Activated B cell treated with CpG ODN at 0.5 μM for 24 hours (primary cell): ENCODE measurements around the gene HEG1. TPM values are rescaled to one million over a fixed set of nuclear protein-coding genes. Genes with fewer than 3 reads are reported as not detected.

Source experiments
- ATAC-seq: fragments of 200-7000 bp; cut with Tn5 transposase; one replicate; pipeline ENCODE4 v1.10.0; 2021; ENCODE audit warnings: low read depth, mild to moderate bottlenecking, moderate library complexity
- CTCF ChIA-PET: fragments of 350-600 bp; sonication (Branson Sonifier 250); formaldehyde crosslinking; loops from one replicate; lab custom pipeline; 2021; ENCODE audit warnings: antibody characterized with exemption; lab: Charles Lee
- POLR2A ChIA-PET: fragments of 350-600 bp; sonication (Branson Sonifier 250); formaldehyde crosslinking; loops from one replicate; lab custom pipeline; 2021; ENCODE audit warnings: antibody characterized with exemption; lab: Charles Lee
- DNase-seq: peaks from one replicate; pipeline ENCODE4 v3.0.0; 2022
- H3K27ac Mint-ChIP-seq: one replicate; pipeline ENCODE4 v1.8.0; 2020; ENCODE audit warnings: mixed read lengths
- H3K27me3 Mint-ChIP-seq: one replicate; pipeline ENCODE4 v1.8.0; 2021; ENCODE audit warnings: mixed read lengths
- H3K36me3 Mint-ChIP-seq: one replicate; pipeline ENCODE4 v1.8.0; 2021; ENCODE audit warnings: low read depth, mixed read lengths
- H3K4me1 Mint-ChIP-seq: one replicate; pipeline ENCODE4 v1.8.0; 2021; ENCODE audit warnings: mixed read lengths
- H3K4me3 Mint-ChIP-seq: one replicate; pipeline ENCODE4 v1.8.0; 2020; ENCODE audit warnings: mild to moderate bottlenecking, mixed read lengths
- H3K9me3 Mint-ChIP-seq: one replicate; pipeline ENCODE4 v1.8.0; 2020; ENCODE audit warnings: mixed read lengths
- intact Hi-C: fragments of 100-400 bp; cut with micrococcal nuclease; formaldehyde crosslinking; loops from one replicate; pipeline ENCODE4 v1.15.1; 2024
- total RNA-seq: library from RNA; stranded (reverse); gene quantifications from 2 replicates; pipeline ENCODE4 v1.2.3, GENCODE V29; 2022
- TF ChIP-seq, protein P1 (sequence below): fragments of 200-600 bp; IDR thresholded peaks from one replicate; pipeline ENCODE4 v1.8.0; 2022; ENCODE audit warnings: antibody characterized with exemption, mild to moderate bottlenecking

HEG1 gene
- total RNA-seq, 1 donor from 2014 or later, result 7.2 TPM

DNA sequence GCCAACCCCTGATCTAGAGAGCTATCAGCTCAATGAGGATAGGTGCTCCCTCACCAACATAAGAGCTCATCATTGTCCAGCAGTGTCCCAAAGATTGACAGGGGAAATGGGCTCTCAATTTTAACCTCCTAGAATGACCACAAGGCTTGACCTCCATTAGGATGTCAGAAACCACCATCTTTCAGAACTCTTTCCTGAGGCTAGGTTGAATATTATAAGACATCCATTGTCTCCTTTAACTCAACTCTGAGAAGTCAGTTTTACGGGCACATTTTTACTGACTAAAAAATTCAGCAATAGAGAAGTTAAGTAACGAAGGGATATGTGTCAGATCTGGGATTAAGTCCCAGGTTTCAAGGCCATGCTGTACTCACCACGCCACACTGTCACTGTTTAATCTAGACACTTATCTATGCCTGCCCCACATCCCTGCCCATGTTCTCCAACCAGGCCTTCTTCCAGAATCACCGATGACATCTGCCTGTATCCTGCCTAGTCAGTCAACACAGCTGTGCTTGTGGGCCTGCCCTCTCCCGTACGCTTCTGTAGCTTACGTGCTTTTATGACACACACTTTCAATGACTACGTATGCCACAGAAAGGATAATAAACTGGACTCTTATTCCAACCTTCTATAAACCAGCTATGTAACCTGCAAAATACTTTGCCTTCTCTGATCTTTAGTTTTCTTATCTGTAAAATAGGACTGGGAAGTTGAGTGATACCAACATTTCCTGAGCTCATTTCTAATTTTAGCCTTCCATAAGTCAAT, 104.1 kb downstream of the HEG1 start:
- no peaks in the 10 kb centered on the region for H3K36me3 Mint-ChIP-seq
- H3K4me3 Mint-ChIP-seq, result no peak overlapping the region
- no peak overlapping the region for H3K27ac Mint-ChIP-seq
- no peak for DNase-seq
- TF ChIP-seq, protein P1, sequence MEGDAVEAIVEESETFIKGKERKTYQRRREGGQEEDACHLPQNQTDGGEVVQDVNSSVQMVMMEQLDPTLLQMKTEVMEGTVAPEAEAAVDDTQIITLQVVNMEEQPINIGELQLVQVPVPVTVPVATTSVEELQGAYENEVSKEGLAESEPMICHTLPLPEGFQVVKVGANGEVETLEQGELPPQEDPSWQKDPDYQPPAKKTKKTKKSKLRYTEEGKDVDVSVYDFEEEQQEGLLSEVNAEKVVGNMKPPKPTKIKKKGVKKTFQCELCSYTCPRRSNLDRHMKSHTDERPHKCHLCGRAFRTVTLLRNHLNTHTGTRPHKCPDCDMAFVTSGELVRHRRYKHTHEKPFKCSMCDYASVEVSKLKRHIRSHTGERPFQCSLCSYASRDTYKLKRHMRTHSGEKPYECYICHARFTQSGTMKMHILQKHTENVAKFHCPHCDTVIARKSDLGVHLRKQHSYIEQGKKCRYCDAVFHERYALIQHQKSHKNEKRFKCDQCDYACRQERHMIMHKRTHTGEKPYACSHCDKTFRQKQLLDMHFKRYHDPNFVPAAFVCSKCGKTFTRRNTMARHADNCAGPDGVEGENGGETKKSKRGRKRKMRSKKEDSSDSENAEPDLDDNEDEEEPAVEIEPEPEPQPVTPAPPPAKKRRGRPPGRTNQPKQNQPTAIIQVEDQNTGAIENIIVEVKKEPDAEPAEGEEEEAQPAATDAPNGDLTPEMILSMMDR, result no peak
- ChIA-PET POLR2A (no interaction called here), CTCF (no interaction called here)
- no peaks in the 10 kb centered on the region for H3K4me1 Mint-ChIP-seq
- H3K27me3 Mint-ChIP-seq, result no peaks in the 10 kb centered on the region
- ATAC-seq, result no peak
- intact Hi-C loops, result no loop called here
- no peaks in the 10 kb centered on the region for H3K9me3 Mint-ChIP-seq

DNA sequence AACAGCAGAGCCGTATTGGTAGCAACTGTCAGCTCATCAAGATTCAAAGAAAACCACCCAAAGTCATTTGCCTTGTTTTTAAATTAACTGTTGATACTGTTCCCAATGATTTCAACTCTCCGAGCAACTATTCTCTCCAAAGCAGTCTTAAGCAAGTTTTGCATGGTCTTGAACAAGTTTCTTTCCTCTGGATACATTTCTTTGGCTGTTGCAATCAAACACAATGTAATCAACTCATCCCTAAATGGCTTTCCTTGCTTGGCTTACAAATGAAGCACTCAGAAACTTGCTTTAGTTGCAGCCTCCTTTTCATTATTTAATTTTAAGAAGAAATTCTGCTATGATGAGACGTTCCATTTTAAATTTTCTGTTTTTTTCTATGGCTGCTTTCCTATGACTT, 105.8 kb downstream of the HEG1 start:
- TF ChIP-seq, protein P1, result no peak

GRCh38 chr3:124942613-124943012, 113.2 kb downstream of the HEG1 start:
- no peaks in the 10 kb centered on the region for H3K36me3 Mint-ChIP-seq
- H3K27ac Mint-ChIP-seq, result no peak overlapping the region
- peaks cover 11% of the 10 kb centered on the region for H3K27me3 Mint-ChIP-seq
- intact Hi-C loops, result no loop called here
- DNase-seq (no peak), ATAC-seq (no peak)
- CTCF ChIA-PET, result interaction anchor here (1.0 kb wide), 1 partner anchor 16 kb away, joined by 3 read pairs; no protein-coding TSS in a partner anchor
- H3K4me1 Mint-ChIP-seq, result peaks cover 4% of the 10 kb centered on the region
- TF ChIP-seq, protein P1, result no peak
- no peak overlapping the region for H3K4me3 Mint-ChIP-seq
- H3K9me3 Mint-ChIP-seq, result no peaks in the 10 kb centered on the region
- POLR2A ChIA-PET, result no interaction called here

More for the DNA sequence above, 105.8 kb downstream of the HEG1 start:
- peaks cover 5% of the 10 kb centered on the region for H3K27me3 Mint-ChIP-seq
- ChIA-PET POLR2A (no interaction called here), CTCF (no interaction called here)
- no peaks in the 10 kb centered on the region for H3K9me3 Mint-ChIP-seq
- H3K27ac Mint-ChIP-seq, result no peak overlapping the region
- no peaks in the 10 kb centered on the region for H3K36me3 Mint-ChIP-seq
- ATAC-seq (no peak), DNase-seq (no peak)
- intact Hi-C loops, result no loop called here
- no peaks in the 10 kb centered on the region for H3K4me1 Mint-ChIP-seq
- no peak overlapping the region for H3K4me3 Mint-ChIP-seq

DNA sequence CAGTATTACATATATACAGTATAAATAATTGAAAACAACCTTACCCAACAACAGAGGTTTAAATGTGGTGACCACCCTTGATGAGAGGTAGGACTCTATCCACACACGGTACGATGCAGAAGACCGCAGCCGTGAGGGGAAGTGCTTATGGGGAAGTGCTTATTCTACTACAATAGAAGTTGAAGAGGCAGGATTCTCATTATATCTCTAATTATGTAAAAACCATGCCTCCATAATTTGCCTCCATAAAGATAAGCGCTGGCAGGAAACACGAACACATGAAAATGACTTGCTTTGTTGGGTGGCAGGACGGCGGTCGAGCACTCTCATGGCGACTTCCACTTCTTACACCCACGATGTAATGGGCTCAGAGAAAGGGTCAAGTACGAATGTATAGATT, 114.0 kb downstream of the HEG1 start:
- ChIA-PET POLR2A (no interaction called here), CTCF (interaction anchor here (1.0 kb wide), 1 partner anchor 15 kb away, joined by 3 read pairs; no protein-coding TSS in a partner anchor)
- intact Hi-C loops, result no loop called here
- peaks cover 4% of the 10 kb centered on the region for H3K4me1 Mint-ChIP-seq
- H3K27me3 Mint-ChIP-seq, result peaks cover 15% of the 10 kb centered on the region
- ATAC-seq (no peak), DNase-seq (no peak)
- H3K27ac Mint-ChIP-seq, result no peak overlapping the region
- H3K4me3 Mint-ChIP-seq, result no peak overlapping the region
- TF ChIP-seq, protein P1, result no peak
- peaks cover 3% of the 10 kb centered on the region for H3K9me3 Mint-ChIP-seq
- H3K36me3 Mint-ChIP-seq, result no peaks in the 10 kb centered on the region

DNA sequence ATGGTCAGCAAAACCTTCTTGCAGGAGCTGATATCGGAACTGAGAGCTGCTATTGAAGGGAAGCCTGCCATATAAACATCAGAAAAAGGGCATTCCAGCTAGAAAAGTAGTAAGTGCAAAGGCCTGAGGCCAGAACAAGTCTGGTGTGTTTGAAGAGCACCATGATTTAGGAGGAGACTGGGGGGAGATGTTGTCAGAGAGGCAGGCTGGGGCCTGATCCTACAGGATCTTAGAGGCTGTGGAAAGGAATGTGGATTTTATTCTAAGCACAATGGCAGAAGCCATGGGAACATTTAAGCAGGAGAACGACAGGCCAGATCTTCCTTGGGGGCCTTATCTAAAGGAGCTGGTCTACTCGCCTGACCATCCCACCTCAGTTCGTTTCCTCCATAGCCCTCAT, 116.1 kb downstream of the HEG1 start:
- ChIA-PET POLR2A (no interaction called here), CTCF (no interaction called here)
- no peaks in the 10 kb centered on the region for H3K36me3 Mint-ChIP-seq
- no peak overlapping the region for H3K27ac Mint-ChIP-seq
- H3K9me3 Mint-ChIP-seq, result peaks cover 3% of the 10 kb centered on the region
- DNase-seq, result no peak
- peaks cover 8% of the 10 kb centered on the region for H3K27me3 Mint-ChIP-seq
- intact Hi-C loops, result no loop called here
- H3K4me1 Mint-ChIP-seq, result peaks cover 4% of the 10 kb centered on the region
- ATAC-seq, result no peak
- TF ChIP-seq, protein P1, result no peak
- no peak overlapping the region for H3K4me3 Mint-ChIP-seq
